A673 (cell line): Measurements from ENCODE around the gene ATP5PD.

Experiments
- EZH2 ChIP-seq: fragments of 200-600 bp; sonication (generic); IDR thresholded peaks from 2 replicates; pipeline ENCODE4 v1.6.1; 2017; ENCODE audit warnings: borderline replicate concordance, low read depth, mild to moderate bottlenecking, mixed read lengths, antibody characterized with exemption, low read length; ENCODE audit not compliant: poor library complexity, severe bottlenecking
- TF ChIP-seq, protein P1 (sequence below): fragments of 300-800, 200-600 bp; sonication (generic); conservative IDR thresholded peaks from 2 replicates; pipeline ENCODE4 v1.5.1; 2017; ENCODE audit warnings: low read depth, mild to moderate bottlenecking, antibody characterized with exemption, low read length, moderate library complexity, mixed read lengths

GRCh38 chr17:75003070-75003956 is 43.5 kb downstream of the ATP5PD start:
- no peak for TF ChIP-seq EZH2
- TF ChIP-seq, protein P1, sequence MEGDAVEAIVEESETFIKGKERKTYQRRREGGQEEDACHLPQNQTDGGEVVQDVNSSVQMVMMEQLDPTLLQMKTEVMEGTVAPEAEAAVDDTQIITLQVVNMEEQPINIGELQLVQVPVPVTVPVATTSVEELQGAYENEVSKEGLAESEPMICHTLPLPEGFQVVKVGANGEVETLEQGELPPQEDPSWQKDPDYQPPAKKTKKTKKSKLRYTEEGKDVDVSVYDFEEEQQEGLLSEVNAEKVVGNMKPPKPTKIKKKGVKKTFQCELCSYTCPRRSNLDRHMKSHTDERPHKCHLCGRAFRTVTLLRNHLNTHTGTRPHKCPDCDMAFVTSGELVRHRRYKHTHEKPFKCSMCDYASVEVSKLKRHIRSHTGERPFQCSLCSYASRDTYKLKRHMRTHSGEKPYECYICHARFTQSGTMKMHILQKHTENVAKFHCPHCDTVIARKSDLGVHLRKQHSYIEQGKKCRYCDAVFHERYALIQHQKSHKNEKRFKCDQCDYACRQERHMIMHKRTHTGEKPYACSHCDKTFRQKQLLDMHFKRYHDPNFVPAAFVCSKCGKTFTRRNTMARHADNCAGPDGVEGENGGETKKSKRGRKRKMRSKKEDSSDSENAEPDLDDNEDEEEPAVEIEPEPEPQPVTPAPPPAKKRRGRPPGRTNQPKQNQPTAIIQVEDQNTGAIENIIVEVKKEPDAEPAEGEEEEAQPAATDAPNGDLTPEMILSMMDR = no peak
